ENCODE measurements around the gene NRP1.

Gene NRP1

GRCh38 chr10:33306126-33306525, 28.3 kb downstream of the NRP1 start:
- Histone ChIP-seq H3K9ac (ENCODE audit: low read length) (no peak overlapping the region), H3K79me2 (ENCODE audit: low read length) (no peaks in the 10 kb centered on the region), H3K27me3 (replicated peaks; ENCODE audit: insufficient read depth, low read length) (no peaks in the 10 kb centered on the region), H3K27ac (ENCODE audit: low read length) (no peak overlapping the region), H3K4me3 (ENCODE audit: low read length) (no peak overlapping the region), H4K20me1 (ENCODE audit: insufficient read depth, low read length) (no peaks in the 10 kb centered on the region), H3K4me1 (ENCODE audit: low read length) (no peaks in the 10 kb centered on the region), H2AFZ (ENCODE audit: low read length) (no peak overlapping the region), H3K36me3 (replicated peaks; ENCODE audit: insufficient read depth, low read length) (no peaks in the 10 kb centered on the region), H3K9me2 (replicated peaks; ENCODE audit: insufficient read depth, low read length) (no peaks in the 10 kb centered on the region), H3K4me2 (ENCODE audit: low read depth, low read length) (no peak overlapping the region), H3F3A (ENCODE audit: insufficient read depth, low read length) (no peaks in the 10 kb centered on the region), H3K9me3 (replicated peaks; ENCODE audit: insufficient read depth, low read length) (no peaks in the 10 kb centered on the region)
- TF ChIP-seq EZH2phosphoT487 (IDR thresholded peaks at IDR 0.05; ENCODE audit: low read length) = no peak
- no peak for TF ChIP-seq EZH2 (optimal IDR thresholded peaks at IDR 0.05; ENCODE audit: low read depth, low read length)
- no peak for TF ChIP-seq CTCF (IDR thresholded peaks at IDR 0.05; ENCODE audit: low read length)
- DNase-seq = no peak

GRCh38 chr10:33304423-33305225, 29.8 kb downstream of the NRP1 start:
- Histone ChIP-seq H3K4me3 (ENCODE audit: low read length) (no peak overlapping the region), H3K4me2 (ENCODE audit: low read depth, low read length) (no peak overlapping the region), H3K27me3 (replicated peaks; ENCODE audit: insufficient read depth, low read length) (no peaks in the 10 kb centered on the region), H3K27ac (ENCODE audit: low read length) (no peak overlapping the region), H2AFZ (ENCODE audit: low read length) (no peak overlapping the region), H3K9me3 (replicated peaks; ENCODE audit: insufficient read depth, low read length) (no peaks in the 10 kb centered on the region), H3K9me2 (replicated peaks; ENCODE audit: insufficient read depth, low read length) (no peaks in the 10 kb centered on the region), H3K9ac (ENCODE audit: low read length) (no peak overlapping the region), H3F3A (ENCODE audit: insufficient read depth, low read length) (no peaks in the 10 kb centered on the region), H3K36me3 (replicated peaks; ENCODE audit: insufficient read depth, low read length) (no peaks in the 10 kb centered on the region), H3K4me1 (ENCODE audit: low read length) (no peaks in the 10 kb centered on the region), H3K79me2 (ENCODE audit: low read length) (no peaks in the 10 kb centered on the region), H4K20me1 (ENCODE audit: insufficient read depth, low read length) (no peaks in the 10 kb centered on the region)
- no peak for TF ChIP-seq EZH2 (optimal IDR thresholded peaks at IDR 0.05; ENCODE audit: low read depth, low read length)
- no peak for TF ChIP-seq EZH2phosphoT487 (IDR thresholded peaks at IDR 0.05; ENCODE audit: low read length)
- no peak for TF ChIP-seq CTCF (IDR thresholded peaks at IDR 0.05; ENCODE audit: low read length)
- DNase-seq = no peak

GRCh38 chr10:33303988-33304387, 30.5 kb downstream of the NRP1 start:
- TF ChIP-seq CTCF (IDR thresholded peaks at IDR 0.05; ENCODE audit: low read length) (no peak), EZH2phosphoT487 (IDR thresholded peaks at IDR 0.05; ENCODE audit: low read length) (no peak), EZH2 (optimal IDR thresholded peaks at IDR 0.05; ENCODE audit: low read depth, low read length) (no peak)
- no peaks in the 10 kb centered on the region for H3F3A ChIP-seq (ENCODE audit: insufficient read depth, low read length)
- no peak overlapping the region for H2AFZ ChIP-seq (ENCODE audit: low read length)
- H3K9me3 ChIP-seq (replicated peaks; ENCODE audit: insufficient read depth, low read length) = no peaks in the 10 kb centered on the region
- no peak overlapping the region for H3K4me3 ChIP-seq (ENCODE audit: low read length)
- no peak overlapping the region for H3K9ac ChIP-seq (ENCODE audit: low read length)
- H3K4me1 ChIP-seq (ENCODE audit: low read length) = no peaks in the 10 kb centered on the region
- H3K9me2 ChIP-seq (replicated peaks; ENCODE audit: insufficient read depth, low read length) = no peaks in the 10 kb centered on the region
- H3K36me3 ChIP-seq (replicated peaks; ENCODE audit: insufficient read depth, low read length) = no peaks in the 10 kb centered on the region
- H3K27me3 ChIP-seq (replicated peaks; ENCODE audit: insufficient read depth, low read length) = no peaks in the 10 kb centered on the region
- no peak for DNase-seq
- H3K79me2 ChIP-seq (ENCODE audit: low read length) = no peaks in the 10 kb centered on the region
- H3K4me2 ChIP-seq (ENCODE audit: low read depth, low read length) = no peak overlapping the region
- no peaks in the 10 kb centered on the region for H4K20me1 ChIP-seq (ENCODE audit: insufficient read depth, low read length)
- H3K27ac ChIP-seq (ENCODE audit: low read length) = no peak overlapping the region
